GM21367 (cell line): ENCODE results near the gene PARD3B.

Experiments
- ATAC-seq: cut with Tn5 transposase; IDR thresholded peaks from one replicate; pipeline ENCODE4 v1.9.1; 2021; ENCODE audit not compliant: unreplicated experiment

Gene PARD3B

GRCh38 chr2:205040323-205040722 lies 495.0 kb downstream of the PARD3B start:
- no peak for ATAC-seq

GRCh38 chr2:205041472-205042130 lies 496.3 kb downstream of the PARD3B start:
- ATAC-seq = no peak

- ATAC-seq = no peak
These were observed 498.0 kb downstream of the PARD3B start for GRCh38 chr2:205043285-205043684.

GRCh38 chr2:205045706-205046105 lies 500.4 kb downstream of the PARD3B start:
- ATAC-seq = no peak

- ATAC-seq = no peak
These were observed 502.1 kb downstream of the PARD3B start for GRCh38 chr2:205047273-205047839.

- ATAC-seq = no peak
These were observed 506.1 kb downstream of the PARD3B start for GRCh38 chr2:205051417-205051816.

GRCh38 chr2:205052781-205053180 lies 507.5 kb downstream of the PARD3B start:
- ATAC-seq = no peak

GRCh38 chr2:205053827-205054410 lies 508.6 kb downstream of the PARD3B start:
- ATAC-seq = no peak

- no peak for ATAC-seq
These were observed 509.5 kb downstream of the PARD3B start for GRCh38 chr2:205054789-205055188.

- ATAC-seq = no peak
These were observed 510.0 kb downstream of the PARD3B start for GRCh38 chr2:205055251-205055650.

GRCh38 chr2:205056151-205056561 lies 510.9 kb downstream of the PARD3B start:
- no peak for ATAC-seq

GRCh38 chr2:205058409-205058808 lies 513.1 kb downstream of the PARD3B start:
- no peak for ATAC-seq

GRCh38 chr2:205060269-205060668 lies 515.0 kb downstream of the PARD3B start:
- no peak for ATAC-seq

GRCh38 chr2:205066081-205066480 lies 520.8 kb downstream of the PARD3B start:
- no peak for ATAC-seq

GRCh38 chr2:205069928-205070327 lies 524.7 kb downstream of the PARD3B start:
- no peak for ATAC-seq

GRCh38 chr2:205070889-205071288 lies 525.6 kb downstream of the PARD3B start:
- ATAC-seq = no peak

GRCh38 chr2:205073433-205074020 lies 528.3 kb downstream of the PARD3B start:
- ATAC-seq = no peak

GRCh38 chr2:205076405-205076804 lies 531.1 kb downstream of the PARD3B start:
- ATAC-seq = no peak

- ATAC-seq = no peak
These were observed 531.9 kb downstream of the PARD3B start for GRCh38 chr2:205077159-205077558.

GRCh38 chr2:205078762-205079161 lies 533.5 kb downstream of the PARD3B start:
- ATAC-seq = no peak

GRCh38 chr2:205079173-205079572 lies 533.9 kb downstream of the PARD3B start:
- ATAC-seq = no peak

- ATAC-seq = no peak
These were observed 541.4 kb downstream of the PARD3B start for GRCh38 chr2:205086662-205087061.
